ENCODE data around the gene CER1.

- TF ChIP-seq, protein P1, sequence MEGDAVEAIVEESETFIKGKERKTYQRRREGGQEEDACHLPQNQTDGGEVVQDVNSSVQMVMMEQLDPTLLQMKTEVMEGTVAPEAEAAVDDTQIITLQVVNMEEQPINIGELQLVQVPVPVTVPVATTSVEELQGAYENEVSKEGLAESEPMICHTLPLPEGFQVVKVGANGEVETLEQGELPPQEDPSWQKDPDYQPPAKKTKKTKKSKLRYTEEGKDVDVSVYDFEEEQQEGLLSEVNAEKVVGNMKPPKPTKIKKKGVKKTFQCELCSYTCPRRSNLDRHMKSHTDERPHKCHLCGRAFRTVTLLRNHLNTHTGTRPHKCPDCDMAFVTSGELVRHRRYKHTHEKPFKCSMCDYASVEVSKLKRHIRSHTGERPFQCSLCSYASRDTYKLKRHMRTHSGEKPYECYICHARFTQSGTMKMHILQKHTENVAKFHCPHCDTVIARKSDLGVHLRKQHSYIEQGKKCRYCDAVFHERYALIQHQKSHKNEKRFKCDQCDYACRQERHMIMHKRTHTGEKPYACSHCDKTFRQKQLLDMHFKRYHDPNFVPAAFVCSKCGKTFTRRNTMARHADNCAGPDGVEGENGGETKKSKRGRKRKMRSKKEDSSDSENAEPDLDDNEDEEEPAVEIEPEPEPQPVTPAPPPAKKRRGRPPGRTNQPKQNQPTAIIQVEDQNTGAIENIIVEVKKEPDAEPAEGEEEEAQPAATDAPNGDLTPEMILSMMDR (IDR thresholded peaks at IDR 0.05; ENCODE audit: poor library complexity), result no peak
- TF ChIP-seq EZH2phosphoT487 (IDR thresholded peaks at IDR 0.05; ENCODE audit: low read depth, severe bottlenecking, unreplicated experiment), result no peak
These were observed 22.2 kb upstream of the CER1 start for GRCh38 chr9:14744768-14745167.

Measured in hepatocyte (in vitro differentiated cells).